Measurements from ENCODE around the gene FASTKD3. TPM values are rescaled to one million over a fixed set of nuclear protein-coding genes. Genes with fewer than 3 reads are reported as not detected.

FASTKD3 gene, protein sequence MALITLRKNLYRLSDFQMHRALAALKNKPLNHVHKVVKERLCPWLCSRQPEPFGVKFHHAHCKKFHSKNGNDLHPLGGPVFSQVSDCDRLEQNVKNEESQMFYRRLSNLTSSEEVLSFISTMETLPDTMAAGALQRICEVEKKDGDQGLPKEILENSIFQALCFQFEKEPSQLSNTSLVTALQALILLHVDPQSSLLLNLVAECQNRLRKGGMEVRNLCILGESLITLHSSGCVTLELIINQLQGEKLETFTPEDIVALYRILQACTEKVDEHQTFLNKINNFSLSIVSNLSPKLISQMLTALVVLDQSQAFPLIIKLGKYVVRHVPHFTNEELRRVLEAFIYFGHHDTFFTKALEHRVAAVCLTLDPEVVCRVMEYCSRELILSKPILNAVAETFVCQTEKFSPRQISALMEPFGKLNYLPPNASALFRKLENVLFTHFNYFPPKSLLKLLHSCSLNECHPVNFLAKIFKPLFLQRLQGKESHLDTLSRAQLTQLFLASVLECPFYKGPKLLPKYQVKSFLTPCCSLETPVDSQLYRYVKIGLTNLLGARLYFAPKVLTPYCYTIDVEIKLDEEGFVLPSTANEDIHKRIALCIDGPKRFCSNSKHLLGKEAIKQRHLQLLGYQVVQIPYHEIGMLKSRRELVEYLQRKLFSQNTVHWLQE
- 10.9 and 11.6 TPM in 2 replicates for total RNA-seq

DNA sequence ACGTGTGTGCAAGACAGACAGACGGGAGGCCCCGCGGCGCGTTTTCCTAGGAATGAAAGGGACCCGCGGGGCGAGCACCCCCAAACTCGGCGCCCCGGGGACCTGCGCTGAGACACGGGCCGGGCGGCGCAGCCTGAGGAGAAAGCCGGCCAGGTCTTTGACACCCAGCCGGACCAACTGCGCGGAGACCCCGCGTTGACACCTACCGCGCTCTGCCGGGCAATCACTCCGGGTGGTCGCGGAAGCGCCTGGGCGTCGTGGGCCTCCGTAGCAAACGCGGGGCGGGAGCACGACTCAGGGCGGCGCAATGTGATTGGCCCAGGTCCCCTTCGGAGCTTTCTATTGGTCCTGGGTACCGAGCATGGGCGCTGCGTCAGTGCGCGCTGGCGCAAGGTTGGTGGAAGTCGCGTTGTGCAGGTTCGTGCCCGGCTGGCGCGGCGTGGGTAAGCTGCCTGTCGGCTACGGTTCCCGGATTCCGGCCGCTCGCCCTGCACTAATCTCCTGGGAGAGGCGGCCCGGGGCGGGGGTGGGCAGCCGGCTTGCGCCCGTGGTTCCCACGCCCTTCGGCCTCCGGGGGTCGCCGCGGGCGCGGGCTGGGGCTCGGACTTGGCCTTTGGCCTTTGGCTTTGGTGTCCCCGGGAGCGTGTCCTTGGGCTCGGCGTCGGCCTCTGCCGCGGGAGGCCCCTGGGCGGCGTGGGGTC lies at the start of gene FASTKD3, which contains the start of gene MTRR:
TSS of gene FASTKD3 (minus strand) at position 259 of the 701 bp plus-strand sequence. CDS start 948 bp downstream, outside the sequence.
TSS of gene MTRR (plus strand) at position 376 of the 701 bp plus-strand sequence. CDS start 1,647 bp downstream, outside the sequence.

DNA sequence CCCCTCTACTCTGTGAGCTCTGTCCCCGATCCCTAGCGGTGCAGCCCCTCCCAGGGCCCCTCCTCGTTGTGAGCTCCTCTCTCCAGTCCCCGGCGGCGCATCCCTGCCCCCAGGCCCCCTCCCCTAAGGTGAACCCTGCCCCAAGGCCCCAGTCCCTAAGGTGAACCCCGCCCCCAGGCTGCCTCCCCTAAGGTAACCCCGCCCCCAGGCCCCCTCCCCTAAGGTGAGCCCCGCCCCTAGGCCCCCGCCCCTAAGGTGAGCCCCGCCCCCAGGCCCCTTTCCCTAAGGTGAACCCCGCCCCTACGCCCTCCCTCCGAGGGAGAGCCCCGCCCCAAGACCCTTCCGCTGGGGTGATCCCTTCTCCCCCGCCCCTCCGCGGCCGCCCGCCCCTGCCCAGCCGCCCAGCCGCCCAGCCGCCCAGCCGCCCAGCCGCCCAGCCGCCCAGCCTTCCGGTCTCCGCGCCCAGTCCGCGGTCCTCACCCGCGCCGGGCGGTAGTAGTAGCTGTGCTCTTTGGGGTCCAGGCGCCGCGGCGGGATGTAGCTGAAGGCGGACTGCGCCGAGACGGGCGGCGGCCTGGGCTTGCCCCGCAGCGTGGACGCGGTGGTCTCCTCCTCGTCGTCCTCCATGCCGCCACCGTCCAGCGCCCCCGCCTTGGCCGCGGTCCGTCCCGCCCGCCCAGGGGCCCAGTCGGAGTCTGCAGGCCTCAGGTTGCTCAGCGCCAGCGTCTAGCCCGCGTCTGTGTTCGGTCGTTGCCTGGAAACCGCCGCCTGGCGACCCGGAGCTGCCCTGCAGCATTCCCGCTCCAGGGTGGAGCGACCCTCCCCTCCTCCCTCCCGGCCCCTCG lies 18.2 kb downstream of the FASTKD3 start, which contains the start of gene CFAP90:
TSS of gene CFAP90 (minus strand) at position 739 of the 845 bp plus-strand sequence. CDS start at position 627, 112 bp downstream.

Other genes starting within 250 kb of the FASTKD3 start
- not detected in 2 replicates for gene CFAP90, start 17.9 kb downstream of the FASTKD3 start, total RNA-seq
- 18.7 and 25.4 TPM in 2 replicates for gene MTRR, start 117 bp upstream of the FASTKD3 start, total RNA-seq